HFF-Myc (cell line): ENCODE data around the gene MMS19.

Experiments used
- DNase-seq: peaks from one replicate; pipeline ENCODE4 v3.0.0-alpha.2; 2011; ENCODE audit warnings: low read depth; ENCODE audit errors: extremely low read depth
- H3K4me3 ChIP-seq: replicated peaks from 2 replicates; pipeline ENCODE4 v1.5.1; 2011; ENCODE audit warnings: low read depth, mild to moderate bottlenecking, control low read depth, low read length
- CTCF ChIP-seq: IDR thresholded peaks from 2 replicates; pipeline ENCODE4 v1.5.1; 2012; ENCODE audit warnings: mild to moderate bottlenecking, low read depth, low read length, control low read depth; ENCODE audit errors: missing control alignments

MMS19 gene

GRCh38 chr10:97517778-97518300 lies 19.6 kb upstream of the MMS19 start:
- no peak overlapping the region for H3K4me3 ChIP-seq
- no peak for TF ChIP-seq CTCF
- no peak for DNase-seq

- DNase-seq: no peak
- no peak for TF ChIP-seq CTCF
Observed at GRCh38 chr10:97517096-97517750, 19.0 kb upstream of the MMS19 start.

GRCh38 chr10:97515271-97515978 lies 17.2 kb upstream of the MMS19 start:
- no peak overlapping the region for H3K4me3 ChIP-seq
- no peak for TF ChIP-seq CTCF
- no peak for DNase-seq

More at GRCh38 chr10:97517096-97517750, 19.0 kb upstream of the MMS19 start:
- no peak overlapping the region for H3K4me3 ChIP-seq

GRCh38 chr10:97514344-97514743 lies 16.1 kb upstream of the MMS19 start:
- no peak for DNase-seq
- H3K4me3 ChIP-seq: no peak overlapping the region

GRCh38 chr10:97512993-97513392 lies 14.8 kb upstream of the MMS19 start:
- H3K4me3 ChIP-seq: no peak overlapping the region
- DNase-seq: no peak
- TF ChIP-seq CTCF: no peak

More at GRCh38 chr10:97514344-97514743, 16.1 kb upstream of the MMS19 start:
- no peak for TF ChIP-seq CTCF

GRCh38 chr10:97511711-97512440 lies 13.7 kb upstream of the MMS19 start:
- TF ChIP-seq CTCF: no peak
- DNase-seq: no peak
- H3K4me3 ChIP-seq: no peak overlapping the region
